Measurements from ENCODE around the gene TAF9. TPM values are rescaled to one million over a fixed set of nuclear protein-coding genes. Genes with fewer than 3 reads are reported as not detected.
A peak's percentile ranks its signal among the peaks of the same experiment; 100 is the strongest.
"Not testable (repeated sequence)": the region's sequence is repeated elsewhere in the genome, so short reads cannot be mapped to it uniquely, and the experiment has no call there.

TAF9 gene
- total RNA-seq, 1 donor from 2014 or later, result 97.0 TPM

GRCh38 chr5:69334793-69335268 lies 34.5 kb downstream of the TAF9 start:
- no peaks in the 10 kb centered on the region for H4K20me1 ChIP-seq (ENCODE audit: low read depth)
- no peaks in the 10 kb centered on the region for H3F3A ChIP-seq (ENCODE audit: low read depth)
- no peaks in the 10 kb centered on the region for H3K27me3 ChIP-seq
- Mint-ChIP-seq H3K9me3 (no peaks in the 10 kb centered on the region), H3K4me3 (no peak overlapping the region), H3K36me3 (no peaks in the 10 kb centered on the region), H3K27ac (no peak overlapping the region), H3K4me1 (no peaks in the 10 kb centered on the region), H3K27me3 (ENCODE audit: insufficient read depth, low read depth) (peaks cover 6% of the 10 kb centered on the region)
- H3K27ac ChIP-seq, result no peak overlapping the region
- H3K4me3 ChIP-seq, result no peak overlapping the region
- H2AFZ ChIP-seq (replicated peaks), result peak overlapping the region; percentile 98
- TF ChIP-seq, protein P1, sequence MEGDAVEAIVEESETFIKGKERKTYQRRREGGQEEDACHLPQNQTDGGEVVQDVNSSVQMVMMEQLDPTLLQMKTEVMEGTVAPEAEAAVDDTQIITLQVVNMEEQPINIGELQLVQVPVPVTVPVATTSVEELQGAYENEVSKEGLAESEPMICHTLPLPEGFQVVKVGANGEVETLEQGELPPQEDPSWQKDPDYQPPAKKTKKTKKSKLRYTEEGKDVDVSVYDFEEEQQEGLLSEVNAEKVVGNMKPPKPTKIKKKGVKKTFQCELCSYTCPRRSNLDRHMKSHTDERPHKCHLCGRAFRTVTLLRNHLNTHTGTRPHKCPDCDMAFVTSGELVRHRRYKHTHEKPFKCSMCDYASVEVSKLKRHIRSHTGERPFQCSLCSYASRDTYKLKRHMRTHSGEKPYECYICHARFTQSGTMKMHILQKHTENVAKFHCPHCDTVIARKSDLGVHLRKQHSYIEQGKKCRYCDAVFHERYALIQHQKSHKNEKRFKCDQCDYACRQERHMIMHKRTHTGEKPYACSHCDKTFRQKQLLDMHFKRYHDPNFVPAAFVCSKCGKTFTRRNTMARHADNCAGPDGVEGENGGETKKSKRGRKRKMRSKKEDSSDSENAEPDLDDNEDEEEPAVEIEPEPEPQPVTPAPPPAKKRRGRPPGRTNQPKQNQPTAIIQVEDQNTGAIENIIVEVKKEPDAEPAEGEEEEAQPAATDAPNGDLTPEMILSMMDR (IDR thresholded peaks at IDR 0.05), result peak; percentile 81
- no peak for TF ChIP-seq EZH2 (IDR thresholded peaks at IDR 0.05)
- no peak for TF ChIP-seq EZH2phosphoT487 (IDR thresholded peaks at IDR 0.05)
- H3K9ac ChIP-seq, result no peak overlapping the region
- peak overlapping the region; percentile 57 for H3K4me2 ChIP-seq
- H3K9me3 ChIP-seq (ENCODE audit: low read depth), result no peaks in the 10 kb centered on the region
- no peaks in the 10 kb centered on the region for H3K79me2 ChIP-seq (ENCODE audit: low read depth)
- DNase-seq (ENCODE audit: low spot score), result peak; percentile 90
- no peaks in the 10 kb centered on the region for H3K36me3 ChIP-seq
- no peaks in the 10 kb centered on the region for H3K4me1 ChIP-seq

GRCh38 chr5:69333668-69334315 lies 35.5 kb downstream of the TAF9 start:
- H3K4me3 ChIP-seq; H3K9me3 ChIP-seq (ENCODE audit: low read depth); H3F3A ChIP-seq (ENCODE audit: low read depth); H2AFZ ChIP-seq (replicated peaks); H3K27ac ChIP-seq; H3K9ac ChIP-seq; H3K27me3 ChIP-seq; H3K36me3 ChIP-seq; H4K20me1 ChIP-seq (ENCODE audit: low read depth); DNase-seq (ENCODE audit: low spot score); H3K27ac Mint-ChIP-seq; H3K4me2 ChIP-seq; H3K4me1 ChIP-seq; H3K27me3 Mint-ChIP-seq (ENCODE audit: insufficient read depth, low read depth); H3K79me2 ChIP-seq (ENCODE audit: low read depth); H3K36me3 Mint-ChIP-seq; H3K4me3 Mint-ChIP-seq; H3K9me3 Mint-ChIP-seq; H3K4me1 Mint-ChIP-seq: not testable (repeated sequence)

GRCh38 chr5:69331528-69332445 lies 37.5 kb downstream of the TAF9 start:
- TF ChIP-seq, protein P1 (IDR thresholded peaks at IDR 0.05), result no peak
- no peak for TF ChIP-seq EZH2 (IDR thresholded peaks at IDR 0.05)
- no peak for TF ChIP-seq EZH2phosphoT487 (IDR thresholded peaks at IDR 0.05)
- no peaks in the 10 kb centered on the region for H3K79me2 ChIP-seq (ENCODE audit: low read depth)
- DNase-seq (ENCODE audit: low spot score), result peak; percentile 8
- Mint-ChIP-seq H3K36me3 (no peaks in the 10 kb centered on the region), H3K27me3 (ENCODE audit: insufficient read depth, low read depth) (peaks cover 6% of the 10 kb centered on the region), H3K4me3 (no peak overlapping the region), H3K4me1 (no peaks in the 10 kb centered on the region), H3K27ac (no peak overlapping the region), H3K9me3 (no peaks in the 10 kb centered on the region)
- H3K4me2 ChIP-seq, result no peak overlapping the region
- no peaks in the 10 kb centered on the region for H3F3A ChIP-seq (ENCODE audit: low read depth)
- H3K27ac ChIP-seq, result no peak overlapping the region
- H4K20me1 ChIP-seq (ENCODE audit: low read depth), result no peaks in the 10 kb centered on the region
- H3K4me3 ChIP-seq, result no peak overlapping the region
- H3K9me3 ChIP-seq (ENCODE audit: low read depth), result no peaks in the 10 kb centered on the region
- H3K36me3 ChIP-seq, result no peaks in the 10 kb centered on the region
- H2AFZ ChIP-seq (replicated peaks), result peak overlapping the region; percentile 76
- no peaks in the 10 kb centered on the region for H3K27me3 ChIP-seq
- no peak overlapping the region for H3K9ac ChIP-seq
- H3K4me1 ChIP-seq, result no peaks in the 10 kb centered on the region
